Esophagus muscularis mucosa (tissue), 4 donors: Measurements from ENCODE around the gene DUSP28. TPM values are rescaled to one million over a fixed set of nuclear protein-coding genes. Genes with fewer than 3 reads are reported as not detected.

Experiments used
- DNase-seq: peaks from one replicate; pipeline ENCODE4 v3.0.0-alpha.2; 2017; ENCODE audit errors: extremely low spot score
- H3K27ac ChIP-seq, 4 donors: fragments of 200-600 bp; sonication (generic); replicated peaks in 1 of 4; 1 replicate in 3 of 4; 2 replicates in 1 of 4; pipeline ENCODE4 v1.5.1; 2016 to 2019; ENCODE audit warnings: mild to moderate bottlenecking in 1 of 4
- H3K27me3 ChIP-seq, 4 donors: fragments of 200-600 bp; sonication (generic); one replicate each; pipeline versions ENCODE4 v1.5.1 to v1.6.0; 2016 to 2019
- H3K36me3 ChIP-seq, 4 donors: fragments of 200-600 bp; sonication (generic); one replicate each; pipeline ENCODE4 v1.5.1; 2016 to 2019
- H3K4me1 ChIP-seq, 4 donors: fragments of 200-600 bp; sonication (generic); one replicate each; pipeline ENCODE4 v1.5.1; 2016 to 2019
- H3K4me3 ChIP-seq, 4 donors: fragments of 200-600 bp; sonication (generic); 1 replicate in 2 of 4; 2 replicates in 2 of 4; pipeline ENCODE4 v1.5.1; 2016 to 2019; ENCODE audit warnings: mild to moderate bottlenecking in 4 of 4, moderate library complexity in 1 of 4
- H3K9me3 ChIP-seq, 4 donors: fragments of 200-600 bp; sonication (generic); 1 replicate in 3 of 4; 2 replicates in 1 of 4; pipeline ENCODE4 v1.5.1; 2016 to 2019
- CTCF ChIP-seq, 3 experiments: fragments of 200-600 bp in 2 of 3; fragments of 450-650 bp in 1 of 3; sonication (generic) in 2 of 3; IDR thresholded peaks; one replicate each; pipeline ENCODE4 v1.5.1; 2017 to 2019; ENCODE audit warnings: antibody characterized with exemption in 3 of 3, mild to moderate bottlenecking in 2 of 3, moderate library complexity in 1 of 3
- EP300 ChIP-seq: sonication (generic); formaldehyde crosslinking; IDR thresholded peaks from one replicate; pipeline ENCODE4 v1.6.1; 2017; ENCODE audit warnings: antibody characterized with exemption
- POLR2A ChIP-seq: fragments of 450-650 bp; IDR thresholded peaks from one replicate; pipeline ENCODE4 v1.6.1; 2017; ENCODE audit warnings: antibody characterized with exemption, moderate library complexity, mild to moderate bottlenecking, low read depth
- POLR2AphosphoS5 ChIP-seq, 2 donors: sonication (generic); formaldehyde crosslinking; IDR thresholded peaks; one replicate each; pipeline ENCODE4 v1.6.1; 2017; ENCODE audit warnings: antibody characterized with exemption in 2 of 2
- WGBS: methylation state at CpG from one replicate; pipeline ENCODE4 v1.1.5; 2018; 5-methylcytosine and 5-hydroxymethylcytosine counted together
- intact Hi-C: fragments of 100-400 bp; cut with DNase I; formaldehyde crosslinking; loops from one replicate; pipeline ENCODE4 v1.15.1; 2023
- total RNA-seq, 4 donors: library from RNA; depleted of rRNA; stranded (reverse); fragments of >200 nt; gene quantifications; one replicate each; pipeline versions ENCODE4 v1.1.0 to v1.2.1, GENCODE V29; 2016

DUSP28 gene
- total RNA-seq, 4 donors from 2014 or later: 3.8 to 7.3 (median 4.8) TPM

GRCh38 chr2:240566203-240567136 is 6.3 kb downstream of the DUSP28 start:
- WGBS: 1% methylated on average over 26 of the region's 53 CpGs
- H3K4me3 ChIP-seq: peak overlapping the region; percentile 81 to 90 (median 87)
- intact Hi-C loops: loop anchor here (10.0 kb wide), 1 partner anchor 132 kb away; the partner anchor contains the start of gene GPC1

GRCh38 chr2:240567137-240567871 is 7.1 kb downstream of the DUSP28 start:
- H3K27ac ChIP-seq: peak overlapping the region; percentile 94 to 97 (median 96)
- TF ChIP-seq EP300 (no peak), POLR2A (no peak), CTCF (IDR thresholded peaks at IDR 0.05) (no peak), POLR2AphosphoS5 (IDR thresholded peaks at IDR 0.05) (no peak)
- 47% methylated on average over 25 of the region's 26 CpGs for WGBS
- H3K9me3 ChIP-seq: no peaks in the 10 kb centered on the region
- no peaks in the 10 kb centered on the region for H3K27me3 ChIP-seq
- peaks cover 0 to 13% (median 8%) of the 10 kb centered on the region in 4 donors for H3K36me3 ChIP-seq
- intact Hi-C loops: loop anchor here (10.0 kb wide), 1 partner anchor 133 kb away; the partner anchor contains the start of gene GPC1
- no peak for DNase-seq
- H3K4me1 ChIP-seq: peaks cover 50 to 78% (median 64%) of the 10 kb centered on the region in 4 donors
- H3K4me3 ChIP-seq: peak overlapping the region; percentile 81 to 90 (median 87)

More at GRCh38 chr2:240566203-240567136, 6.3 kb downstream of the DUSP28 start:
- H3K27me3 ChIP-seq: no peaks in the 10 kb centered on the region
- peak; percentile 97 for DNase-seq
- peaks cover 0 to 7% (median 5%) of the 10 kb centered on the region in 4 donors for H3K36me3 ChIP-seq
- no peak for TF ChIP-seq EP300
- peak in 2 of 3 experiments; percentile 74 to 95 for TF ChIP-seq CTCF (IDR thresholded peaks at IDR 0.05)
- TF ChIP-seq POLR2AphosphoS5 (IDR thresholded peaks at IDR 0.05): peak; percentile 59 to 79
- peak overlapping the region; percentile 94 to 97 (median 96) for H3K27ac ChIP-seq
- peaks cover 58 to 80% (median 71%) of the 10 kb centered on the region in 4 donors for H3K4me1 ChIP-seq
- no peaks in the 10 kb centered on the region for H3K9me3 ChIP-seq

- H3K4me1 ChIP-seq: peaks cover 45 to 75% (median 62%) of the 10 kb centered on the region in 4 donors
- intact Hi-C loops: loop anchor here (10.0 kb wide), 1 partner anchor 133 kb away; the partner anchor contains the start of gene GPC1
- no peaks in the 10 kb centered on the region for H3K9me3 ChIP-seq
- peak within 1 kb of the TSS; percentile 94 to 97 (median 96) for H3K27ac ChIP-seq
- DNase-seq: no peak
- WGBS: under 1% methylated on average over 10 of the region's 106 CpGs
- TF ChIP-seq POLR2AphosphoS5 (IDR thresholded peaks at IDR 0.05) (no peak), EP300 (no peak), CTCF (IDR thresholded peaks at IDR 0.05) (no peak), POLR2A (no peak)
- peaks cover under 1 to 20% (median 15%) of the 10 kb centered on the region in 4 donors for H3K36me3 ChIP-seq
- H3K27me3 ChIP-seq: no peaks in the 10 kb centered on the region
- peak within 1 kb of the TSS; percentile 81 to 90 (median 87) for H3K4me3 ChIP-seq
Measured at GRCh38 chr2:240567872-240568677, 7.9 kb downstream of the DUSP28 start, which contains the start of gene RNPEPL1. TSS of gene RNPEPL1 (plus strand) at chr2:240568484. CDS start at chr2:240568587, 103 bp downstream.
